HG03342 (cell line): ENCODE results near the gene RPS15A.
"Not testable (repeated sequence)": the region's sequence is repeated elsewhere in the genome, so short reads cannot be mapped to it uniquely, and the experiment has no call there.

Source experiments
- ATAC-seq: cut with Tn5 transposase; IDR thresholded peaks from one replicate; pipeline ENCODE4 v1.9.1; 2021; ENCODE audit warnings: mild to moderate bottlenecking, moderate library complexity; ENCODE audit not compliant: unreplicated experiment

RPS15A gene

GRCh38 chr16:18797746-18798145 is 7.6 kb upstream of the RPS15A start:
- no peak for ATAC-seq

GRCh38 chr16:18796377-18796776 is 6.2 kb upstream of the RPS15A start:
- ATAC-seq, result no peak

GRCh38 chr16:18792836-18793433 is 2.8 kb upstream of the RPS15A start:
- no peak for ATAC-seq

DNA sequence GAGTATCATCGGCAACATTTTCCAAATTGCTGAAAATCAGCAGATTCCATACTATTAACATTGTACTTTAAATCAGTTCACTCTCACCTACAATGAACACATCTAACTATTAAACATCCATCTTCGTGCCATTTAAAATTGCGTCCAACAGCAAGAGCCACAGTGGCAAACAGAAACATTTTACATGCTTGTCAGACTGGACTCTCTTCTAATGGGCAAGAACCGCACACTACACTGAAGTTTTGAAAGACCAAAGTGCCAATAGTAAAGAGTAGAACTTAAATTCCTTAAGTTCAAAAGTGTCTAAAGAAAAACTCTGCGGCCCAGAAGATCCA is 652 bp downstream of the RPS15A start:
- ATAC-seq, result no peak

GRCh38 chr16:18788828-18789514 is 1.2 kb downstream of the RPS15A start:
- ATAC-seq, result no peak

- no peak for ATAC-seq
Observed at GRCh38 chr16:18784917-18785623, 5.1 kb downstream of the RPS15A start.

GRCh38 chr16:18783430-18784341 is 6.4 kb downstream of the RPS15A start:
- no peak for ATAC-seq

- no peak for ATAC-seq
Observed at GRCh38 chr16:18782697-18783429, 7.3 kb downstream of the RPS15A start.

DNA sequence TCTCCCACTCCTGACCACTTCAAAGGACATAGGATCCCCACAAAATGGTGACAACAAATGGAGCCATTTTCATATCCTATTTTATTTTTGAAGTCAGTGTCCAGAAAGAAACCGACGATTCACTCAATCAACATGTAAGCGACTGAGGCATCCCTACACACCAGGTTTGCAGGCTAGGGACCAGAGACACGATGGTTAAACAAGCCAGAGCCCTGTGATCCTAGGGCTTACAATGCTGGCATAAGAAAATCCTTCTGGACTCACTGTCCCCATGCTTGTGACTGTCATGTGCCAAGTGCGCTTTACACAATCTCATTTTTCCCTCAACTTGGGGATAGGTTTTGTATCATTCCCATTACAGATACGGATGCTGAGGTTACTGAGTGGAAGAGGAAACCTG is 8.9 kb downstream of the RPS15A start:
- not testable (repeated sequence) for ATAC-seq

DNA sequence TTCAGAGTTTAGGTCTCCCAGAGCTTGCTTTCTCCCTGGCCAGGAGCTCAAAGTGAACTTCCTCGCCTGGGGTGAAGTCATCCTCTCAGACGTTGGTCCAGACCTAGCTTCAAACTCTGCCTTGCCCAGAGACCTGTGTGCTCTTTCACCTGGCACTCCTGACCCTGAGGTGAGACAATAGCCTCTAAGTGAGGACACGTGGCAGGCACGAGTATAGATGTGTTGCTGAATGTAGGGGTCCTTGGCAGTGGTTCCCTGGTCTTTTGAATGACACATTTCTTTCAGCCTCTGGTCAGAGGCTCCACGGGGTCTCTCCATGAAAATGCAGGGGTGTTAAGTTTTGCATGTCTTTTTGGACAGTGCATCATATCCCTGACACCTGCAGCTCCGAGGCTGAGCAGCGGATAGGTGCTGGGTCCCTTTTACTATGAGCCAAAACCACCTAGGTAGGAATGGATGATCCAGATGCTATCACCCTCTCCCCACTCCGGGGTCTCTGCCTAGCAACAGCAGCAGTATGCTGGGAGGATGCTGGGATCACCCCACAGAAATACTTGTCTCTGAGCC is 9.6 kb downstream of the RPS15A start:
- ATAC-seq, result not testable (repeated sequence)

GRCh38 chr16:18777664-18778063 is 12.5 kb downstream of the RPS15A start:
- not testable (repeated sequence) for ATAC-seq

DNA sequence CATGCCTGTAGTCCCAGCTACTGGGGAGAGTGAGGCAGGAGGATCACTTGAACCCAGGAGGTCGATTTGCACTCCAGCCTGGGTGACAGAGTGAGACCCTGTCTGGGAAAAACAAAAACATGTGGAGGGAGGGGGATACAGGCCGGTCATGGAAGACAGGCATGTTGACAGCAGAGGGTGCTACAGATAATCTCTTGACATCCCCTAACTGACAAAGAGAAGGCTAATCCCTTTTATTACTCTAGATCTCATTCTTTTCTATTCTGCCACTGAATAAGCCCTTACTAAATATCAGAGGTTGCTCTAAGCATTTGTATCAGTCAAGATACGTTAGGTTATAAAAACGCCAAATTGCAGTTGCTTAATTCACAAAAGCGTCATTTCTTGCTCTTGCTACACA is 13.8 kb downstream of the RPS15A start:
- ATAC-seq, result not testable (repeated sequence)

DNA sequence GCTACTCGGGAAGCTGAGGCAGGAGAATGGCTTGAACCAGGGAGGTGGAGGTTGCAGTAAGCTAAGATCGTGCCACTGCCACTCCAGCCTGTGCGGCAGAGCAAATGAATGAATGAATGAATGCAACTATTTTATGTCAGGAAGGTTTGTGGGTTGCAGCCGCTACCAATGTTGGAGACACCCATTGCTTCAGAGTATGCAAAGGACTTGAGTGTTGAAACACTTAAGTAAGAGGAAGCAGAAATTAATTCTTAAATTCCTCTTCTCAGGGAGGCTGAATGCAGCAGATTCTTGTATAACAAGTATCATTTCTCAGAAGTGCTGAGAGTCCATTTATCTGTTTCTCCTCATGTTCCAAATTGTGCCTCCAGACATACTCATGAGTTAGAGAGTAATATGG is 15.5 kb downstream of the RPS15A start:
- not testable (repeated sequence) for ATAC-seq

DNA sequence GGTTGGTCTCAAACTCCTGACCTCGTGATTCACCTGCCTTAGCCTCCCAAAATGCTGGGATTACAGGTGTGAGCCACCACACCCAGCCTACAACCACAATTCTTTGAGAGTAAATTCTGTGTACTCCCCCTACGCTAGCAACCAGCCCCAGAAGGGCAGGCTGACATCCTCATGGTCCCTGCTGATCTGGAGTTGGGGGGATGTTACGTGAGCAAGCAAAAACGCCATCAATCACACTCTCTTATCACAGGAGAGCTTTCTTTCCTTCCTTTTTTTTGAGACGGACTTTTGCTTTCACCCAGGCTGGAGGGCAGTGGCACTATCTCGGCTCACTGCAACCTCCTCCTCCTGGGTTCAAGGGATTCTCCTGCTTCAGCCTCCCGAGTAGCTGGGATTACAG is 18.0 kb downstream of the RPS15A start:
- ATAC-seq, result not testable (repeated sequence)

- not testable (repeated sequence) for ATAC-seq
Observed at GRCh38 chr16:18770336-18770962, 19.7 kb downstream of the RPS15A start.

- ATAC-seq, result peak; percentile 48
Observed at GRCh38 chr16:18767217-18767616, 22.9 kb downstream of the RPS15A start.

- ATAC-seq, result peak; percentile 72
Observed at GRCh38 chr16:18762713-18763112, 27.4 kb downstream of the RPS15A start.

GRCh38 chr16:18759598-18760520 is 30.3 kb downstream of the RPS15A start:
- peak; percentile 54 for ATAC-seq
